RWPE2 (cell line): ENCODE measurements around the gene CLIC1.

ENCODE experiments used
- ATAC-seq: fragments of 200-7000 bp; cut with Tn5 transposase; 3 replicates; pipeline ENCODE4 v1.9.1; 2021; ENCODE audit warnings: low read depth
- DNase-seq: peaks from one replicate; pipeline ENCODE4 v3.0.0-alpha.2; 2020; ENCODE audit warnings: low spot score
- H3K27ac ChIP-seq: fragments of 450-650 bp; 2 replicates; pipeline ENCODE4 v1.5.1; 2017; ENCODE audit warnings: mild to moderate bottlenecking; ENCODE audit not compliant: poor library complexity, severe bottlenecking
- H3K27me3 ChIP-seq: fragments of 250-450 bp; sonication (Bioruptor Pico); 2 replicates; pipeline ENCODE4 v1.5.1; 2021; ENCODE audit warnings: mild to moderate bottlenecking, moderate library complexity; ENCODE audit not compliant: insufficient read depth, poor library complexity, severe bottlenecking
- H3K36me3 ChIP-seq: fragments of 250-450 bp; sonication (Bioruptor Pico); 2 replicates; pipeline ENCODE4 v1.5.1; 2020; ENCODE audit warnings: low read depth, mild to moderate bottlenecking, moderate library complexity
- H3K4me1 ChIP-seq: fragments of 250-450 bp; sonication (Bioruptor Pico); 2 replicates; pipeline ENCODE4 v1.5.1; 2021; ENCODE audit warnings: mild to moderate bottlenecking, moderate library complexity; ENCODE audit not compliant: insufficient read depth, poor library complexity, severe bottlenecking
- H3K4me3 ChIP-seq: fragments of 250-450 bp; sonication (Bioruptor Pico); 2 replicates; pipeline ENCODE4 v1.5.1; 2021; ENCODE audit warnings: mild to moderate bottlenecking, moderate library complexity; ENCODE audit not compliant: severe bottlenecking
- H3K9me3 ChIP-seq: fragments of 250-450 bp; sonication (Bioruptor Pico); 2 replicates; pipeline ENCODE4 v1.5.1; 2021; ENCODE audit warnings: mild to moderate bottlenecking, moderate library complexity; ENCODE audit not compliant: severe bottlenecking
- TF ChIP-seq, protein P1 (sequence below): fragments of 450-650 bp; IDR thresholded peaks from one replicate; pipeline ENCODE4 v1.5.1; 2017; ENCODE audit warnings: mild to moderate bottlenecking, moderate library complexity; ENCODE audit not compliant: poor library complexity, severe bottlenecking

The CLIC1 gene

DNA sequence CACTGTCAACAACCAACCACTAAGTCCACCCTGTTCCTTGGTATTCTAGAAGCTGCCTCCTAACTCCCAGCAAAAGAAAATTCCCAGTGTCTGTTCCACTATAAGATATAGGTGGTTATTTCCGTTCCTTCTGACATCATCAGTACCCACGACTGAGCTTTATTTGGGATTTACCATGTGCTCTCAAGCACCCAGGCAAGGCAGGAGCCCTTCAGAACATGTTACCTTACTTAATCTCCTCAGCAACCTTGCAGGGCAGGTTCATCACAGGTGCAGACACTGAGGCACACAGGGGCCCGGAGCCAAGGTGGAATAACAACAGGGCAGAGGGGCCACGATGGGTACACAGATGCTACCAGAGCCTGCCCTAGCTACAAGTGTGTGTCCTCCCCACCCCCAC is 44.0 kb downstream of the CLIC1 start:
- ATAC-seq, result no peak
- Histone ChIP-seq H3K9me3 (no peaks in the 10 kb centered on the region), H3K4me1 (no peaks in the 10 kb centered on the region), H3K36me3 (peaks cover 45% of the 10 kb centered on the region), H3K27ac (no peak overlapping the region), H3K4me3 (no peak overlapping the region), H3K27me3 (no peaks in the 10 kb centered on the region)
- TF ChIP-seq, protein P1, sequence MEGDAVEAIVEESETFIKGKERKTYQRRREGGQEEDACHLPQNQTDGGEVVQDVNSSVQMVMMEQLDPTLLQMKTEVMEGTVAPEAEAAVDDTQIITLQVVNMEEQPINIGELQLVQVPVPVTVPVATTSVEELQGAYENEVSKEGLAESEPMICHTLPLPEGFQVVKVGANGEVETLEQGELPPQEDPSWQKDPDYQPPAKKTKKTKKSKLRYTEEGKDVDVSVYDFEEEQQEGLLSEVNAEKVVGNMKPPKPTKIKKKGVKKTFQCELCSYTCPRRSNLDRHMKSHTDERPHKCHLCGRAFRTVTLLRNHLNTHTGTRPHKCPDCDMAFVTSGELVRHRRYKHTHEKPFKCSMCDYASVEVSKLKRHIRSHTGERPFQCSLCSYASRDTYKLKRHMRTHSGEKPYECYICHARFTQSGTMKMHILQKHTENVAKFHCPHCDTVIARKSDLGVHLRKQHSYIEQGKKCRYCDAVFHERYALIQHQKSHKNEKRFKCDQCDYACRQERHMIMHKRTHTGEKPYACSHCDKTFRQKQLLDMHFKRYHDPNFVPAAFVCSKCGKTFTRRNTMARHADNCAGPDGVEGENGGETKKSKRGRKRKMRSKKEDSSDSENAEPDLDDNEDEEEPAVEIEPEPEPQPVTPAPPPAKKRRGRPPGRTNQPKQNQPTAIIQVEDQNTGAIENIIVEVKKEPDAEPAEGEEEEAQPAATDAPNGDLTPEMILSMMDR, result no peak
- DNase-seq, result no peak

DNA sequence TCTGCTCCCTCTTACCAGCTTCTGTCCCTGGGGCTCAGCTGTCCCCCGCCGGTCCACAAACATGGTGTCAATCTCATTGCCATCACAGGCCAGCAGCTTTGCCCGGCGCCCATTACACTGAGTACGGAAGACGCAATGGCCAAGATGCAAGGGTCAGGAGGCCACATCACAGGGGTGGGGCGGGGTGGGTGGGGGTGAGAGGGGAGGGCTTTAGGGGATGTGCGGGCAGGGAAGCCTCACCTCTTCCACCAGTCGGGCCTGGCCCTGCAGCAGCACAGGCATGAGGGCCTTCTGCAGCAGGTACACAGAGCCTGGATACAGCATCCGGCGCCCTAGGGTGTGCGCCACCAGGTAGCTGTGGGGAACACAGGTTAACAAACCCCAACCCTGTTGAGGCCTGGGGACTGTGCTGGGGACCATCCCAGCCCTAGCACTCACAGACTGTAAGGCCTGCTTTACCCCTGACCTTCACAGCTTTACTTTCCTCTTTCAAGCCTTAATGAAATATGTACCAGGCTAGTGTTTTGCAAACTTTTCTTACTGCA is 44.7 kb downstream of the CLIC1 start:
- H3K27me3 ChIP-seq, result no peaks in the 10 kb centered on the region
- TF ChIP-seq, protein P1, result no peak
- no peaks in the 10 kb centered on the region for H3K9me3 ChIP-seq
- ATAC-seq, result no peak
- H3K27ac ChIP-seq, result no peak overlapping the region
- peaks cover 42% of the 10 kb centered on the region for H3K36me3 ChIP-seq
- H3K4me3 ChIP-seq, result no peak overlapping the region
- no peak for DNase-seq
- no peaks in the 10 kb centered on the region for H3K4me1 ChIP-seq

DNA sequence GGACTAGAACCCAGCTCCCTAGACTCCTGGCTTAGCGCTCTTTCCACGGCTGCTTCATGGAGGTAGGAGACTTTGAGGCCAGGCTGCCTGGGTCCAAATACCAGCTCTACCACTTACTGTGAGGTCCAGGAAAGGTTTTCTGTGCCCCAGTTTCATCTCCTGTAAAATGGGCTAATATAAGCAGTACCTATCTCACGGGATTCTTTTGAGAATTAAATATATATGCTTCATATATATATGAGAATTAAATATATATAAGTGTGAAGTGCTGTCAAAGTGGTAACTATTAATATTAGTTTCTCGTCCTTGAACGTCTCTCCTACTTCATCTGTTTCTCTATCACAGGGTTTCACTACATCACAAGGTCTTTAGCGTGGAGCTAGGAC is 45.3 kb downstream of the CLIC1 start:
- Histone ChIP-seq H3K27me3 (no peaks in the 10 kb centered on the region), H3K4me1 (no peaks in the 10 kb centered on the region), H3K27ac (no peak overlapping the region), H3K9me3 (no peaks in the 10 kb centered on the region), H3K36me3 (peaks cover 42% of the 10 kb centered on the region), H3K4me3 (no peak overlapping the region)
- DNase-seq (no peak), ATAC-seq (no peak)
- TF ChIP-seq, protein P1, result no peak

DNA sequence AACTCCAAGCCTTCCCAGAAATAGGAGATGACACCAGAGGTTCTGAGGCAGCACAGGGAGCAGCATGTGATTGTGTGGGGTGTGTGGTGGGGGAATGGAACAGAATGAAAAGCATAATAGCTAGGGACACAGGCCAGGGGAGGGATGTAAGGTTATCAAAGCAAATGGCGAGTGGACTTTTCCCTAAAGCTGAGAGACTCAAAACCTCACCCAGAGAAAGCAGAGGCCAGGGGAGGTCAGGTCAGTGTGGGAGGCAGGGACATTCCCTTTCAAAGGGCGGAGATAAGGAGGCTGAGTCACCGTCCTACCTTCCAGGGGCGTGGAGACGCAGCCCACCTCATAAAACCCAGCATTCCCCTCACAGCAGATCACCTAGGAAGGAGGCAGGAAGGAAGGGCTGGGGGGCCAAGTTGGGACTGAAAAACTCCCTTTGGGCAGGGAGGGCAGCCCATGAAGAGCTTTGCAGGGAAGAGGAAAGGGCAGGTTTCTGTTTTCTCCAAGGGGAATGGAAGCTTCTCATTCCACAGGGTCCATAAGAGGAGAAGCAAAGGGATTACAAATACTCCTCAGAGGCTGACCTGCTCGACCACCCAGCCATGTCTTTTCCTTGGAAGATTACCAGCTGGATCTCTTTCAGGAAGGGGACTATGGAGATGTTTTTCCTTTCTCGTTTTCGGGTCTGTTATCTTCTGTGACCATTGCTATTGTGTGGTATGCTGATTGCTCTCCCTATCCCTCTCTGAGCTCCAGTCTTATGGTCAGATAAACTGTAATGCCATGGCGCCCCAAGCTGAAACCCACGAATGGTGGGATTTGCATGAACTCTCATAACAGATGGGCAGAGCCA is 45.9 kb downstream of the CLIC1 start:
- Histone ChIP-seq H3K4me1 (no peaks in the 10 kb centered on the region), H3K9me3 (no peaks in the 10 kb centered on the region), H3K36me3 (peaks cover 38% of the 10 kb centered on the region), H3K4me3 (no peak overlapping the region), H3K27me3 (no peaks in the 10 kb centered on the region), H3K27ac (no peak overlapping the region)
- DNase-seq (no peak), ATAC-seq (no peak)
- TF ChIP-seq, protein P1, result no peak
